GM18507 (cell line): ENCODE results near the gene LRRC75B.

Source experiments
- DNase-seq: peaks from one replicate; pipeline ENCODE4 v3.0.0; 2011; ENCODE audit warnings: low read depth; ENCODE audit not compliant: insufficient read length; ENCODE audit errors: extremely low spot score
- FAIRE-seq: peaks from 2 replicates; lab custom pipeline; 2011; peaks lifted over from hg19 to GRCh38; lab: Jason Lieb, UNC

Gene LRRC75B

GRCh38 chr22:24536089-24536488, 56.8 kb downstream of the LRRC75B start:
- DNase-seq (no peak), FAIRE-seq (no peak)
